A673 (cell line): ENCODE data around the gene POLDIP3. TPM values are rescaled to one million over a fixed set of nuclear protein-coding genes. Genes with fewer than 3 reads are reported as not detected.

ENCODE experiments used
- BruUV-seq: library from RNA; stranded (reverse); fragments of 400-500 nt; replicated peaks from 2 replicates; lab custom pipeline; 2021; lab: Mats Ljungman, UMichigan
- CTCF ChIA-PET: fragments of 300-600 bp; sonication (Branson Sonifier 250); formaldehyde crosslinking; loops from one replicate; lab custom pipeline; 2022; ENCODE audit warnings: antibody characterized with exemption; lab: Charles Lee
- POLR2A ChIA-PET: fragments of 300-600 bp; sonication (Branson Sonifier 250); formaldehyde crosslinking; loops from one replicate; lab custom pipeline; 2022; ENCODE audit warnings: antibody characterized with exemption; ENCODE audit not compliant: low non-redundant PET; lab: Charles Lee
- DNase-seq: peaks from one replicate; pipeline ENCODE4 v3.0.0-alpha.2; 2015; ENCODE audit warnings: low spot score
- H3K27ac ChIP-seq: fragments of 200-600 bp; sonication (generic); 2 replicates; pipeline ENCODE4 v1.5.1; 2016; ENCODE audit warnings: mixed run types, low read depth, mild to moderate bottlenecking, mixed read lengths, antibody characterized with exemption, low read length; ENCODE audit not compliant: poor library complexity, severe bottlenecking
- H3K27me3 ChIP-seq: fragments of 200-600 bp; sonication (generic); replicated peaks from 2 replicates; pipeline ENCODE4 v1.6.1; 2017; ENCODE audit warnings: mixed run types, low read depth, mild to moderate bottlenecking, mixed read lengths, antibody characterized with exemption, low read length; ENCODE audit not compliant: insufficient read depth, poor library complexity
- H3K36me3 ChIP-seq: fragments of 200-600 bp; sonication (generic); 2 replicates; pipeline ENCODE4 v1.6.1; 2016; ENCODE audit warnings: mixed run types, mild to moderate bottlenecking, mixed read lengths, antibody characterized with exemption, low read length; ENCODE audit not compliant: insufficient read depth, poor library complexity, severe bottlenecking
- H3K4me1 ChIP-seq: fragments of 200-600 bp; sonication (generic); 2 replicates; pipeline ENCODE4 v1.6.1; 2017; ENCODE audit warnings: mixed run types, mild to moderate bottlenecking, mixed read lengths, antibody characterized with exemption, low read length; ENCODE audit not compliant: insufficient read depth, poor library complexity, severe bottlenecking
- H3K4me3 ChIP-seq: fragments of 200-600 bp; sonication (generic); 2 replicates; pipeline ENCODE4 v1.5.1; 2016; ENCODE audit warnings: low read depth, mixed run types, mild to moderate bottlenecking, mixed read lengths, low read length; ENCODE audit not compliant: poor library complexity, severe bottlenecking
- H3K9me3 ChIP-seq: fragments of 200-600 bp; sonication (generic); 2 replicates; pipeline ENCODE4 v1.6.1; 2016; ENCODE audit warnings: mixed run types, low read depth, mild to moderate bottlenecking, mixed read lengths, antibody characterized with exemption, low read length; ENCODE audit not compliant: poor library complexity, severe bottlenecking
- CTCF ChIP-seq: fragments of 300-800, 200-600 bp; sonication (generic); conservative IDR thresholded peaks from 2 replicates; pipeline ENCODE4 v1.5.1; 2017; ENCODE audit warnings: low read depth, mild to moderate bottlenecking, antibody characterized with exemption, low read length, moderate library complexity, mixed read lengths
- EZH2 ChIP-seq: fragments of 200-600 bp; sonication (generic); IDR thresholded peaks from 2 replicates; pipeline ENCODE4 v1.6.1; 2017; ENCODE audit warnings: borderline replicate concordance, low read depth, mild to moderate bottlenecking, mixed read lengths, antibody characterized with exemption, low read length; ENCODE audit not compliant: poor library complexity, severe bottlenecking
- intact Hi-C: fragments of 100-400 bp; cut with micrococcal nuclease; formaldehyde crosslinking; loops from one replicate; pipeline ENCODE4 v1.10.0; 2022; ENCODE audit not compliant: unreplicated experiment
- total RNA-seq: library from RNA; stranded (reverse); gene quantifications from 2 replicates; pipeline ENCODE4 v1.2.3, GENCODE V29; 2021

POLDIP3 gene
- total RNA-seq, 1 experiment from 2014 or later = 134 TPM

- intact Hi-C loops = no loop called here
- TF ChIP-seq EZH2 = no peak
- no peak for TF ChIP-seq CTCF
- POLR2A ChIA-PET = no interaction called here
- Histone ChIP-seq H3K9me3 (no peaks in the 10 kb centered on the region), H3K27me3 (no peaks in the 10 kb centered on the region), H3K27ac (no peak overlapping the region), H3K36me3 (peaks cover 68% of the 10 kb centered on the region), H3K4me3 (no peak overlapping the region), H3K4me1 (no peaks in the 10 kb centered on the region)
- CTCF ChIA-PET = no interaction called here
- no peak for DNase-seq
- no TSS peak for BruUV-seq
These were observed 12.7 kb downstream of the POLDIP3 start for GRCh38 chr22:42601879-42602465.

- H3K4me1 ChIP-seq = no peaks in the 10 kb centered on the region
- no peak overlapping the region for H3K4me3 ChIP-seq
- H3K9me3 ChIP-seq = no peaks in the 10 kb centered on the region
- intact Hi-C loops = no loop called here
- TF ChIP-seq EZH2 = no peak
- TF ChIP-seq CTCF = no peak
- H3K36me3 ChIP-seq = peaks cover 92% of the 10 kb centered on the region
- no peak overlapping the region for H3K27ac ChIP-seq
- POLR2A ChIA-PET = interaction anchor here (0.5 kb wide), 1 partner anchor 121 kb away, joined by 10 read pairs; no protein-coding TSS in a partner anchor
- CTCF ChIA-PET = no interaction called here
- BruUV-seq = no TSS peak
- DNase-seq = no peak
- H3K27me3 ChIP-seq = no peaks in the 10 kb centered on the region
These were observed 17.7 kb downstream of the POLDIP3 start for GRCh38 chr22:42596863-42597530.

GRCh38 chr22:42596336-42596735 is 18.3 kb downstream of the POLDIP3 start:
- Histone ChIP-seq H3K4me3 (no peak overlapping the region), H3K27me3 (no peaks in the 10 kb centered on the region), H3K4me1 (no peaks in the 10 kb centered on the region), H3K36me3 (peaks cover 93% of the 10 kb centered on the region), H3K27ac (no peak overlapping the region), H3K9me3 (no peaks in the 10 kb centered on the region)
- no peak for DNase-seq
- BruUV-seq = no TSS peak
- TF ChIP-seq CTCF (no peak), EZH2 (no peak)
- ChIA-PET POLR2A (interaction anchor here (0.6 kb wide), 1 partner anchor 18 kb away, joined by 7 read pairs; the partner anchor contains the start of gene POLDIP3), CTCF (no interaction called here)
- intact Hi-C loops = no loop called here
